Measurements from ENCODE around the gene LRCH2. TPM values are rescaled to one million over a fixed set of nuclear protein-coding genes. Genes with fewer than 3 reads are reported as not detected.
A peak's percentile ranks its signal among the peaks of the same experiment; 100 is the strongest.

LRCH2 gene, protein sequence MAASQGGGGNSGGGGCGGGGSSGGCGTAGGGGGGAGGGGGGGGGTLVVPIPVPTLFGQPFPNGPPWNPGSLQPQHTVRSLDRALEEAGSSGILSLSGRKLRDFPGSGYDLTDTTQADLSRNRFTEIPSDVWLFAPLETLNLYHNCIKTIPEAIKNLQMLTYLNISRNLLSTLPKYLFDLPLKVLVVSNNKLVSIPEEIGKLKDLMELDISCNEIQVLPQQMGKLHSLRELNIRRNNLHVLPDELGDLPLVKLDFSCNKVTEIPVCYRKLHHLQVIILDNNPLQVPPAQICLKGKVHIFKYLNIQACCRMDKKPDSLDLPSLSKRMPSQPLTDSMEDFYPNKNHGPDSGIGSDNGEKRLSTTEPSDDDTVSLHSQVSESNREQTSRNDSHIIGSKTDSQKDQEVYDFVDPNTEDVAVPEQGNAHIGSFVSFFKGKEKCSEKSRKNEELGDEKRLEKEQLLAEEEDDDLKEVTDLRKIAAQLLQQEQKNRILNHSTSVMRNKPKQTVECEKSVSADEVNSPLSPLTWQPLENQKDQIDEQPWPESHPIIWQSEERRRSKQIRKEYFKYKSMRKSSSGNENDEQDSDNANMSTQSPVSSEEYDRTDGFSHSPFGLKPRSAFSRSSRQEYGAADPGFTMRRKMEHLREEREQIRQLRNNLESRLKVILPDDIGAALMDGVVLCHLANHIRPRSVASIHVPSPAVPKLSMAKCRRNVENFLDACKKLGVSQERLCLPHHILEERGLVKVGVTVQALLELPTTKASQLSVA
- not detected for total RNA-seq
- polyA plus RNA-seq: not detected
- 0 to 0.26 (median 0) reads per million in 6 experiments for total RNA-seq

DNA sequence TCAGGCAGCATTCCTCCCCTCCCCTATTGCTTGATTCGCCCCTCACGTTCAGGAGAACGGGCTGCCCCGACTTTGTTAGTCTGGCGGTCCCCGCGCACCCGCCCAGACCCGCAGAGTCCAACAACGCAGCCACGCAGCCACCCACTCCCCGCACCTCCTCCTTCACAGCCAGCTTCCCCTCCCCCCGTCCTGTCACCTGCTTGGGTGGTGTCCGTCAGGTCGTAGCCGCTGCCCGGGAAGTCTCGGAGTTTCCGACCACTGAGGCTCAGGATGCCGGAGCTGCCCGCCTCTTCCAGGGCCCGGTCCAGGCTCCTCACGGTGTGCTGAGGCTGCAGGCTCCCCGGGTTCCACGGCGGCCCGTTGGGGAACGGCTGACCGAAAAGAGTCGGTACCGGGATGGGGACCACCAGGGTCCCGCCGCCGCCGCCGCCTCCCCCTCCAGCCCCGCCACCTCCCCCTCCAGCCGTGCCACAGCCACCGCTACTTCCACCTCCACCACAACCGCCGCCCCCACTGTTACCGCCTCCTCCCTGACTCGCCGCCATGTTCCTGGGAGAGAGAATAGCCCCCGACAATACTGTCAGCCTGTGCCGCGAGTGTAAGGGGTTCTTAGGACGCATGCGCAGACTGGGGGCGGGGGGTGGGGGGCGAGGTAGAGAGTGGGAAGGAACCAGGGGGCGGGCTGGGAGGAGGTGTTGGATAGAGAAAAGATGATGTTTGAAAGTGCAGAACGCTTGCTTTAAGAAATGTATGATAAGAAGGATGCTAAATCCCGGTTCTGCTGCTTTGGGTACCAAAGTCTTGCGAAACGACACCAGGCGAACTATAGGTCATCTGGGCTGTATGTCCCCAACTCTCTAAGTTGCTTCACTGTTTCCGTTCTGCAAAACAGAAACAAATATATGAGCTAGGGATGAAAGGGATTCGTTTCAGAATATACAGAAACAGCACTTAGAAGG is at the start of gene LRCH2:
LRCH2 (minus strand) TSS at position 600 of the 959 bp plus-strand sequence; CDS start at position 545, 55 bp downstream.
- H3K36me3 Mint-ChIP-seq: peaks cover 0 to 5% (median 0%) of the 10 kb centered on the region in 3 donors
- H3K4me3 Mint-ChIP-seq: peak within 1 kb of the TSS in 4 of 10 donors; percentile 13 to 48 (median 32)
- POLR2A ChIA-PET: no interaction called here
- ATAC-seq (no peak), DNase-seq (peak in 1 of 10 donors; percentile 36)
- no peak within 1 kb of the TSS for H3K27ac Mint-ChIP-seq
- peaks cover 2 to 46% (median 17%) of the 10 kb centered on the region in 5 donors for H3K27me3 Mint-ChIP-seq
- H3K4me1 Mint-ChIP-seq: peaks cover 0 to 6% (median 2%) of the 10 kb centered on the region in 4 donors
- H3K9me3 Mint-ChIP-seq: peaks cover 0 to 11% (median 0%) of the 10 kb centered on the region in 9 donors

DNA sequence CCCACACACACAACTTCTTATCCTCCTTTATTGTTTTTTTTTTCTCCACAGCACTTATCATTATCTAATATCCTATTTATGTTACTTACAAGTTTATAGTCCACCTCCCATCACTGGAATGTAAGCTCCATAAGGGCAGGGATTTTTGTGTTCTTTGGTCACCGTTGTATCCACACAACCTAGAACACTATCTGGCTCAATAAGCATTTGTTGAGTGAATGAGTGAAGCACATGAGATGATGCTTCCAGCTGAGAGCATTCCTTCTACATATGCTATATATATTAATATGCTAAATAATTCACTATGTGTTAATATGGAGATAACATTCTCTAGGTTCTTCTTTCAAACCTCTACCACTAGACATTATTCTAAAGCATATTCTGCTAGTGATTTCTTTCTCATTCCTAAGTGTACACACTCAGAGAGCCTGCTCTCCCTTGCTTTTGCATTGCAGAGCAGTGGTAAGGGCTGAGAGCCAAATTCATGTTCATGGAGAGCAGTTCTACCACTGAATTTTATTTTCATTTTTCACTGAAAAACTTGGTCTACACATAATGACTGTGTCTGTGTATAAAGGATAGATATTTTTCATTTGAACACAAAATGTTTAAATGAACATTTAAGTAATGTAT is 35.3 kb upstream of the LRCH2 start:
- no peak overlapping the region for H3K27ac Mint-ChIP-seq
- H3K9me3 Mint-ChIP-seq: peaks cover 0 to 4% (median 0%) of the 10 kb centered on the region in 9 donors
- DNase-seq: no peak
- no peak overlapping the region for H3K4me3 Mint-ChIP-seq
- POLR2A ChIA-PET: no interaction called here
- H3K4me1 Mint-ChIP-seq: no peaks in the 10 kb centered on the region
- peaks cover 0 to 4% (median 0%) of the 10 kb centered on the region in 5 donors for H3K27me3 Mint-ChIP-seq
- no peaks in the 10 kb centered on the region for H3K36me3 Mint-ChIP-seq
- ATAC-seq: no peak

DNA sequence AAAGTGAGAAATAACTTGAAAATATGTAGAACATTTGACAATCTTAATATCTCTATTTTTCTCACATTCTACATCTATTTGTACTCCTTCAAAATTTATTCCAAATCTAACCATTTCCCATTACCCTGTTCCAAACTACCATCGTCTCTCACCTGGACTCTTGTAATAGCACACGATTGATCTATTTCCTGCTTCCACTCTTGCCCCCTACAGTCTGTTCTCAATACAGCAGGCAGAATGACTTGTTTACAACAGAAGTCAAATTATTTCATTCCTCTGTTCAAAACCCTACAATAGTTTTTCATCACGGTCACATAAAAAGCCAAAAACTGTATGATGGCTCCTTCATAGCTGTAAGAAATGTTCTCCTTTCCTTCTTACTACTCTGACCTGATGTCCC is 34.5 kb upstream of the LRCH2 start:
- H3K9me3 Mint-ChIP-seq: peaks cover 0 to 4% (median 0%) of the 10 kb centered on the region in 9 donors
- no peaks in the 10 kb centered on the region for H3K4me1 Mint-ChIP-seq
- no peak for DNase-seq
- H3K27me3 Mint-ChIP-seq: peaks cover 0 to 4% (median 0%) of the 10 kb centered on the region in 5 donors
- ATAC-seq: no peak
- H3K36me3 Mint-ChIP-seq: no peaks in the 10 kb centered on the region
- H3K27ac Mint-ChIP-seq: no peak overlapping the region
- H3K4me3 Mint-ChIP-seq: no peak overlapping the region
- POLR2A ChIA-PET: no interaction called here

DNA sequence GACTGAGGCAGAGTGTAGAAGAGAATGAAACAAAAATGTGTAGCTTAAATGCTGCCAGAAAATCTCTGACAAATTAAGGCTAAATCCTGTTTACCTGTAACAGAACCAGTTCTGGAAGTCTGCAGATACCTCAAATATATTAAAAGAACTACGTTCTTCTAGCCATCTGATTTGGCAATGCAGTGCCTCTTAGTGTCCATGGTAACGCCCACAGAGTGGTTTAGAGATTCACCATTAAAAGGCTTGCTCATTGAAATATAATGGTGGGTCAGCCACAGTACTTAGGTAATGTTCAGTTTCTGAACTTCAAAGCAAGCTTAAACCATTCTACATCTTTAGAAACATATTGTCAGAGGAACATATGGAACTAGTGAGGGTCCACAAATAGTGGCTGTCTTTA is 32.4 kb upstream of the LRCH2 start:
- H3K27me3 Mint-ChIP-seq: peaks cover 0 to 4% (median 0%) of the 10 kb centered on the region in 5 donors
- ATAC-seq (no peak), DNase-seq (no peak)
- H3K4me3 Mint-ChIP-seq: no peak overlapping the region
- H3K9me3 Mint-ChIP-seq: peaks cover 0 to 4% (median 0%) of the 10 kb centered on the region in 9 donors
- no peak overlapping the region for H3K27ac Mint-ChIP-seq
- H3K4me1 Mint-ChIP-seq: no peaks in the 10 kb centered on the region
- POLR2A ChIA-PET: no interaction called here
- no peaks in the 10 kb centered on the region for H3K36me3 Mint-ChIP-seq

DNA sequence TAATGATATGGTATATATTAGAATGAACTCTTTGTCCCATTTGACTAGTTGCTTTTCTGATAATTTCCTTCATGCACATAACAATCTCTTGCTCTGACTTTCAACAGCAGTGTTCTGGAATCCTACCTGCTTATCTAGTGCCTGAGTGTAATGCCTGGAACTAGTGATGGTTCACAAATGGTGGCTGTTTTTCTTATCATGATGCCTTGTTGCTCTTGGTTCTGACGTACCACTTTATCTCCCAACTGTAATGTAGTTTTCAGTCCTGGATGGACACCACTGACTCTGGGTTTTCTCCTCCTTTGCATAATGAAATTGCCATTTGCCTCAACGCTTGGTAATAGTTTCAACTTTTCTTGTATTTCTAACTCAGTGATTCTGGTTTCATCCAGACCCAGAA is 30.1 kb upstream of the LRCH2 start:
- peaks cover 0 to 4% (median 0%) of the 10 kb centered on the region in 9 donors for H3K9me3 Mint-ChIP-seq
- ATAC-seq (no peak), DNase-seq (no peak)
- no peak overlapping the region for H3K27ac Mint-ChIP-seq
- POLR2A ChIA-PET: no interaction called here
- H3K4me1 Mint-ChIP-seq: no peaks in the 10 kb centered on the region
- peaks cover 0 to 4% (median 0%) of the 10 kb centered on the region in 5 donors for H3K27me3 Mint-ChIP-seq
- H3K36me3 Mint-ChIP-seq: no peaks in the 10 kb centered on the region
- H3K4me3 Mint-ChIP-seq: no peak overlapping the region

DNA sequence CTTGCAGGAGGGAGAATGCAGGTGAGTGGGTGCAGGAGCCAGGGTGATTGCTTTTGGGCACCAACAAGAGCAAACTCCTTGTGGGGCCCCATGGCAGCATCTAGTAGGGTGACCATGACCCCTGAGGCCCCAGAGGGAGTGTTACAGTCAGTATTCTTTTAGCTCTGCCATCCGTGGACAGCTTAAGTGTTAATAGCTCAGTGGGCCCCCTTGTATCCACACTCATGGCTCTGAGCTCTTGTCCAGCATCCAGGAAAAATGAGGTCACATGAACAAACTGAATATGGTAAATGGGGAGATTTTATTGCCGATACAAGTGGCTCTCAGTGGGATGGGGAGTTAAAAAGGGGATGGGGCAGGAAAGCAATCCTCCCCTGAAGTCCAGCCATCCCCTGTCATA is 27.3 kb upstream of the LRCH2 start:
- H3K36me3 Mint-ChIP-seq: no peaks in the 10 kb centered on the region
- peaks cover 0 to 5% (median 0%) of the 10 kb centered on the region in 9 donors for H3K9me3 Mint-ChIP-seq
- ATAC-seq (no peak), DNase-seq (no peak)
- H3K4me1 Mint-ChIP-seq: no peaks in the 10 kb centered on the region
- H3K27me3 Mint-ChIP-seq: no peaks in the 10 kb centered on the region
- POLR2A ChIA-PET: no interaction called here
- no peak overlapping the region for H3K27ac Mint-ChIP-seq
- H3K4me3 Mint-ChIP-seq: no peak overlapping the region

DNA sequence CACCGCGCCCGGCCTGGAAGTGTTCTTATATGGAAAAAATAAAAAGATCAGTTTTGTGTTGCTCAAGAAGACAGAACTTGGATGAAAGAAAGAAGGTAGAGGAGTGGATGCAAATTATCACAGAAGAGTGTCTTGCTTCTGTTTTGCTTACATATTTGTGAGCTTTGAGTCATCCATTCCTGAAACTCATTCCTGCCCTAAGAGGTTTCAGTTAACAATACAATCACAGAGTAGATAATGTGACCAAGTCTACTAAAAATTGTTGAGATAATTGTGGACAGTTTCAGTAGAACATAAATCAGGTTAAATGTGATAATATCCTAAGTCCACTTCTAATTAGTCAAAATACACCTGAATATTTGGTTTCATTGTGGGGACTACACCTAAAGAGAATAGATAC is 26.4 kb upstream of the LRCH2 start:
- POLR2A ChIA-PET: no interaction called here
- no peak for ATAC-seq
- H3K4me3 Mint-ChIP-seq: no peak overlapping the region
- no peaks in the 10 kb centered on the region for H3K4me1 Mint-ChIP-seq
- no peaks in the 10 kb centered on the region for H3K36me3 Mint-ChIP-seq
- H3K27ac Mint-ChIP-seq: no peak overlapping the region
- peaks cover 0 to 5% (median 0%) of the 10 kb centered on the region in 9 donors for H3K9me3 Mint-ChIP-seq
- DNase-seq: no peak
- no peaks in the 10 kb centered on the region for H3K27me3 Mint-ChIP-seq

DNA sequence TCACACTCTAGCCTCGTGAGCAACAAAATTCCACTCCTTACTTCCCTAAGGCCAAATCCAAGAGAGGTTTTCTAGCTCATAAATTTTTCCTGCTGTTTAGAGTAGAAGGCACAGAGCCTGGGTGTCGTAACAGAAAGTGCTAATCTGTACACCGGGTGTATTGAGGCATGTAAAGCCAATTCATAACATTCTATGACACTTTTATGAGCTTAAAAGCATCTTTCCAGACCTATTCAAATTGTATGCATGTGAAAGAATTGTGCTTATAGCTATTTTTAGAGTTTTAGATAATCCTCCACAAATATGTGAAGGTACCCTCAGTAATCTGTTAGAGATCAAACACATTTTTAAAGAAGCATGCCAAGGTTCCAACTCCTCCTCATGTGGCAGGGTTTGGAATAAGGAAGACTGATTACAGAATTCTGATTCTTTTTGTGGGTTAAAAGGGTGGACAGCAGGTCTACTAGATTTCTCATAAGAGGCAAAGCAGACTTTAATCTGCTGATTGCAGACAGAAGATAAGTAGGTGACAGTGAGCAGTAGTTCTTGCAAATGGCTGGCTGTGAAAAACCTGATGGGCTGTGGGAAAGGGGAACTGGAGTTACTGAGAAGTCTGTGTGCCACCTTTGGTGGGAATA is 25.5 kb upstream of the LRCH2 start:
- H3K27ac Mint-ChIP-seq: no peak overlapping the region
- peaks cover 0 to 5% (median 0%) of the 10 kb centered on the region in 9 donors for H3K9me3 Mint-ChIP-seq
- H3K4me1 Mint-ChIP-seq: no peaks in the 10 kb centered on the region
- ATAC-seq: no peak
- POLR2A ChIA-PET: no interaction called here
- no peak overlapping the region for H3K4me3 Mint-ChIP-seq
- no peak for DNase-seq
- no peaks in the 10 kb centered on the region for H3K27me3 Mint-ChIP-seq
- no peaks in the 10 kb centered on the region for H3K36me3 Mint-ChIP-seq

DNA sequence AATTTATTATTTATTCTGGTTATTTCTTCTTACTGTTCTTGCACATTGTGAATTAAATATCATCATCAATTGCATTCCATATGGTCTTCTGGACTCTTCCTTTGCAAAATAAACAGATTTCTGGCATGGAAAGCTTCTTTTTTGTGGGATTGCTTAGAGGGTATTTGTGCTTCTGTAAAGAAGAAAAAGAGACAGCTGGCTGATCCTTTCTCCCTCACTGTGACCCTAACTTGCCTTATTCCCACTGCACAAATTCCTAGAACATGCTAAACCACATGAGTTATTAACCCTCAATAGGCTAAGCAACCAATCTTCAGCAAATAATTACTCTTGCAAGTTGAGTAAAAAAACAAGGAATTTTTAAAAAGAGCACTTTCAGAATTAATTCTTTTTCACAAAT is 23.8 kb upstream of the LRCH2 start:
- H3K36me3 Mint-ChIP-seq: no peaks in the 10 kb centered on the region
- POLR2A ChIA-PET: no interaction called here

DNA sequence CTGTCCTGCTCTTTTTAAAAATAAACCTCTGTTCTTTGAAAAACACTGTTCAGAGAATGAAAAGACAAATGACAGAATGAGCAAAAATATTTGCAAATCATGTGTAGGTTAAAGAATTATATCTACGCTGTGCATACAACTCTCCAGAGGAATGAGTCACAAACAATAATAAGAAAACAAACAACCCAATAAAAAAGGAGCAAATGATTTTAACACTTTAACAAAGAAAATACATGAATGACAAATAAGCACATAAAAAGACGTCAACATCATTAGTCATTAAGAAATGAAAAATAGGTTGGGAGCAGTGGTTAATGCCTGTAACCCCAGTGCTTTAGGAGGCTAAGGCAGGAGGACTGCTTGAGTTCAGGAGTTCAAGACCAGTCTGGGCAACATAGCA is 21.1 kb upstream of the LRCH2 start:
- Mint-ChIP-seq H3K27ac (no peak overlapping the region), H3K4me3 (no peak overlapping the region), H3K36me3 (no peaks in the 10 kb centered on the region), H3K9me3 (peaks cover 0 to 5% (median 0%) of the 10 kb centered on the region in 9 donors), H3K4me1 (no peaks in the 10 kb centered on the region), H3K27me3 (no peaks in the 10 kb centered on the region)
- ATAC-seq (no peak), DNase-seq (no peak)
- POLR2A ChIA-PET: no interaction called here

More for the DNA sequence above, 23.8 kb upstream of the LRCH2 start:
- Mint-ChIP-seq H3K27me3 (no peaks in the 10 kb centered on the region), H3K9me3 (peaks cover 0 to 5% (median 0%) of the 10 kb centered on the region in 9 donors), H3K4me1 (no peaks in the 10 kb centered on the region), H3K4me3 (no peak overlapping the region), H3K27ac (no peak overlapping the region)
- ATAC-seq (no peak), DNase-seq (no peak)

DNA sequence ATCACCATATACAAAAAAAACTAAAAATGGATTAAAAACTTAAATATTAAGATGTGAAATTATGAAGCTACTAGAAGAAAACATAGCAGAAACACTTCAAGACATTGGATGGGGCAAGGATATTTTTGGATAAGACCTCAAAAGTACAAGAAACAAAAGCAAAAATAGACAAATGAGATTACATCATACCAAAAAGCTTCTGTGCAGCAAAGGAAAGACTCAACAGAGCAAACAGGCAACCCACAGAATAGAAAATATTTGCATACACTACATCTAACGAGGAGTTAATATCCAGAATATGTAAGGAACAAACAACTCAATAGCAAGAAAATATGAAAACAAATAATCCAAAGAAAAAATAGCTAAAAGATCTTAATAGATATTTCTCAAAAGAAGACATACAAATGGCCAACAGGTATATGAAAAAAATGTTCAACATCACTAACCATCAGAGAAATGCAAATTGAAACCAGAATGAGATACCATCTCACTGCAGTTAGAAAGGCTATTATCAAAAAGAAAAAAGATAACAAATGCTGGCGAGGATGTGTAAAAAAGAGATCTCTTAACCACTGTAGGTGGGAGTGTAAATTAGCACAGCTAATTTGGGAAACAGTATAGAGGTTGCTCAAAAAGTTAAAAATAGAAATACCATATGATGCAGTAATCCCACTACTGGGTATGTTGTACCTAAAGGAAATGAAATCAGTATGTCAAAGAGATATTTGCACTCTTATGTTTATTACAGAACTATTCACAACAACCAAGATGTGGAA is 17.8 kb upstream of the LRCH2 start:
- Mint-ChIP-seq H3K4me1 (no peaks in the 10 kb centered on the region), H3K4me3 (no peak overlapping the region), H3K9me3 (peaks cover 0 to under 1% (median 0%) of the 10 kb centered on the region in 9 donors), H3K36me3 (no peaks in the 10 kb centered on the region), H3K27me3 (no peaks in the 10 kb centered on the region), H3K27ac (no peak overlapping the region)
- ATAC-seq (no peak), DNase-seq (no peak)
- POLR2A ChIA-PET: no interaction called here
